GM12874 (cell line): ENCODE measurements around the gene KIF21A.

Experiments
- TF ChIP-seq, protein P1 (sequence below): IDR thresholded peaks from 2 replicates; pipeline ENCODE4 v1.5.1; 2011; ENCODE audit warnings: low read depth, mild to moderate bottlenecking, control low read depth, low read length, moderate library complexity; ENCODE audit not compliant: insufficient read depth

Gene KIF21A

DNA sequence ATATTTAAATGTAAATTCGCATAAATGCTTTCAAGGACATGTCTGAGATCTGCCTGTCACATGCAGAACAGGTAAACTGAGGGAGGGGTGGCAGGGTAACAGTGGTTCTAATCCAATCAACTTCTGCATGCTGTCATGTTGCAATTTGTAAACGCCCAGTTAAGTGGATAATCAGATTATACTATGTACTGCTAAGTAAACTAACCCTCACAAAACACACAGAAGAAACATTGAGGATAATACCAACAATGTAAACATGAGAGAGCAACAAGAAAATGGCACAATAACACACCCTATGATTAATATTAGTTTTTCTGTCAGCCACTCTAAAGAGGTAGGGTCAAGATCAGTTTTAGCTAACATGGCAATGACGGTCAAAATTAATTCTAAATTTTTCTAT, 123.7 kb downstream of the KIF21A start:
- TF ChIP-seq, protein P1, sequence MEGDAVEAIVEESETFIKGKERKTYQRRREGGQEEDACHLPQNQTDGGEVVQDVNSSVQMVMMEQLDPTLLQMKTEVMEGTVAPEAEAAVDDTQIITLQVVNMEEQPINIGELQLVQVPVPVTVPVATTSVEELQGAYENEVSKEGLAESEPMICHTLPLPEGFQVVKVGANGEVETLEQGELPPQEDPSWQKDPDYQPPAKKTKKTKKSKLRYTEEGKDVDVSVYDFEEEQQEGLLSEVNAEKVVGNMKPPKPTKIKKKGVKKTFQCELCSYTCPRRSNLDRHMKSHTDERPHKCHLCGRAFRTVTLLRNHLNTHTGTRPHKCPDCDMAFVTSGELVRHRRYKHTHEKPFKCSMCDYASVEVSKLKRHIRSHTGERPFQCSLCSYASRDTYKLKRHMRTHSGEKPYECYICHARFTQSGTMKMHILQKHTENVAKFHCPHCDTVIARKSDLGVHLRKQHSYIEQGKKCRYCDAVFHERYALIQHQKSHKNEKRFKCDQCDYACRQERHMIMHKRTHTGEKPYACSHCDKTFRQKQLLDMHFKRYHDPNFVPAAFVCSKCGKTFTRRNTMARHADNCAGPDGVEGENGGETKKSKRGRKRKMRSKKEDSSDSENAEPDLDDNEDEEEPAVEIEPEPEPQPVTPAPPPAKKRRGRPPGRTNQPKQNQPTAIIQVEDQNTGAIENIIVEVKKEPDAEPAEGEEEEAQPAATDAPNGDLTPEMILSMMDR = no peak

DNA sequence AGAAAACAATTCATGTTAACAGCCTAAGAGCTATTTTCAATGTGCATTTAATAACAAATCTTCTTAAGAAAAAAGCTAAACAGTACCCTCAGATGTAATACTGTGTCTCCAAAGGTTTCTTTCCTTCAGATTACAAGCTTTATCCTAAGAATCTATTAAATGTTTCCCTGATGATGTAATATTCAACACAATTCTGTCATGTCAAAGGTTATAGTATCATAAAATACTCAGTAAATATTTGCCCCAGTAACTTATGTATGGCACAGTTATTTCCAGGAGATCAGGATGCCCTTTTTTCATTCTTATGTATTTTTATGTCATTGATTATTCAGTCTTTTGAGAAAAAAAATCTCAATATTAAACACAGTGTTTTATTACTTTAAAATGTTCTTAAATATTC, 128.4 kb downstream of the KIF21A start:
- TF ChIP-seq, protein P1 = no peak

DNA sequence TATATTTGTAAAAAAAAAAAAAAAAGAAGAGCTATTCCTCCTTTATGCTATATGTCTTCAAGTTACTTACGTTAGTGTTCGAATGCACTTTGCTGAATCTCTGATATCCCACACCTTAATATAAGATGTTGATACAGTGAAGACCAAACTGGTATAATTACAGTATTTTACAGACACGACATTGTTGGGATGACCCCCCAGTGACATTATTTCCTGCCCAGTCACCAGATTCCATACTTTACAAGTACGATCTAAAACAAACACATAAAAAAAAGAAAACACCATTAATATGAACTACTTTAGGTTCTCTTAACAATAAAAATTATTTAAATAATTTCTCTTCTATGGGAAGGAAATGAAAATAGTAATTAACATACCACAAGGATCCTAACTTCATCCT, 133.4 kb downstream of the KIF21A start:
- TF ChIP-seq, protein P1 = no peak

DNA sequence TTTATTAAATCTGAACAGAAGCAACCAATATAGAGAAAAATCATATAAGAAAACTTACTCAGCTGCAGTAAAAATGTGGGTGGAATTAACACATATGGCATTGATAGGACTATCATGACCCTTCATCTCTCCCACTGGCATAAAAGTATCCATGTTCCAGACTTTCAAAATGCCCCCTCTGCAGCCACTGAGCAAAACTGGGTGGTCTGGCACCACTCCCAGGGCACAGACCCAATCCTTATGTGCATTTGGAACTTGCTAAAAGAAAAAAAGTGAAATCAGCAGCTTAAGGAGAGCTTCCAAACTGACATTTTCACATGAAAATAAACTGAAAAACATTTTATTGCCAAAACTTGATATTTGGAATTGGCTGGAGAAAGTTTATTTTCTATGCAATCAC, 141.5 kb downstream of the KIF21A start:
- TF ChIP-seq, protein P1 = no peak

DNA sequence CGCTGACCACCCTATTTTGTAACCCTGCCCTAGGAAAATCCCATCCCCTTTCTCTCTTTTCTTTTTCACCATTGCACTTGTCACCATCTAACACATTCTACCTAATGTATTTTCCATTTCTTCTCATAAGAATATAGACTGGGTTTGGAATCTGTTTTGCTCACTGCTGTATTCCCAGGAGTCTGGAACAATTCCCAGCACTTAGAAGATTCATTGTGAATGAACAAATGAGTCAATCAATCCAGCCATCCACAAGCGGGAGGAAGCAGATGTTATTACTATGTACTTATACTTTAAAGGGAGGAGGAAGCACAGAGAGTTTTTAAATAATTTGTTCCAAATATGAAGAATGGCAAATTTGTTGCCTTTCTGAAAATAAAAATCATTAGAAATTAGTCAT, 142.1 kb downstream of the KIF21A start:
- TF ChIP-seq, protein P1 = no peak

DNA sequence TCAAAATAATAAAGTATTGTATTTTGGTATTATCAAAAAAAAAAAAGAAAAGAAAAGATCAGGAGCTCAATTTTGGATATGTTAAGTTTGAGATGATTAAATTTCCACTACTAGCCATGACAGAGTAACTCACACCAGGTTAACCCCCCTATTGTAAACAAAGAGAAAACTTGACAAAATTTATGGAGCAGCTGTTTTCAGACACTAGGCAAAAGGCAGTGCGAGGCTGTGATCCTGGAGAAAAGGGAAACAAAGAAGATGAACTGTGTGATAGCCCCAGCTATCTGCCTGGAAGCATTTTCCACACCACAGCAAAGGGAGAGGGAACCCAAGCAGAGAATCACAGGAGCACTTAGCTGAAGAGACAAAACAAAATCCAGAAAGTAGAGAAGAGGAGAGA, 145.0 kb downstream of the KIF21A start:
- TF ChIP-seq, protein P1 = no peak

DNA sequence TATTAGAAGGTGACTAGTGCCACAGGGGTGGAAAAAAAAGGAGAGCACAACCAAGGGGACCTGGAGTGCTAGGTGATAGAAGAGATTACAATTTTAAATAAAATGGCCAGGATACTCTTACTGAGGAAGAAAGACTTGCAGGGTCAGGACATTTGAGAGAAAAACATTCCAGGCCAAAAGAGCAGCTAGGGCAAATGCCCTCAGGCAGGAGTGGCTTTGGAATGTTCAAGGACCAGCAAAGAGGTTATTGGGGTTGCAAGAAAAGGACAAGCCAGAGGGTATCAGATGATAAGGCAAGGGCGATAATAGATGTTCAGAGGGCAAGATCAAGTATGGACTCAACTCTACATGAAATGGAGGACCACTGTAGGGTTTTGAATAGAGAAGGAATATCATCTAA, 146.4 kb downstream of the KIF21A start:
- TF ChIP-seq, protein P1 = no peak

DNA sequence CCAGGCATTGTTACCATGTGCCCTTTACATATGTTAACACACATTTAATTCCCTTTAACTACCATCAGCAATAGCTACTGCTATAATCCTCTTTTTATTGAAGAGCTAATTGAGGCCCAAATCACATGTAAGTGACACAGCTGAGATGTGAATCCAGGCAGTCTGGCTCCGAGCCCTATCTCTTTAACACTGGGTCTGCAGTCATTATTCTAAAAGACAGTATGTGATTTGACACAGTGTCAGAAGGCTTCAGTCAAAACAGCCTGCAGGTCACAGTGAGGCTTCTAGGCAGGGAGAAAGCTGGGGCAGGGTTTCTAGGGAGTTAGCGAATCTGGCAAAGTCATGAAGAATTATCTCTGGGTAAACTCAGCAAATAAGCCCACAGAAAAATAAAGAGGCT, 148.2 kb downstream of the KIF21A start:
- TF ChIP-seq, protein P1 = no peak
